SU-DHL-6 (cell line): Measurements from ENCODE around the gene PLAA.

Source experiments
- H2AFZ ChIP-seq: fragments of 200-600 bp; sonication (generic); 2 replicates; pipeline ENCODE4 v1.6.1; 2014; ENCODE audit warnings: low read depth, mild to moderate bottlenecking, moderate library complexity, mixed read lengths, antibody characterized with exemption, low read length; ENCODE audit not compliant: severe bottlenecking
- H3F3A ChIP-seq: fragments of 200-600 bp; shearing (Covaris generic); 2 replicates; pipeline ENCODE4 v1.6.0; 2016; ENCODE audit warnings: antibody characterized with exemption, mild to moderate bottlenecking; ENCODE audit not compliant: insufficient read depth
- H3K27ac ChIP-seq: fragments of 200-600 bp; sonication (generic); 2 replicates; pipeline ENCODE4 v1.5.1; 2016; ENCODE audit warnings: low read depth, mild to moderate bottlenecking, low read length, moderate library complexity, mixed read lengths
- H3K27me3 ChIP-seq: fragments of 200-600 bp; sonication (generic), shearing (Covaris generic); 2 replicates; pipeline ENCODE4 v1.6.0; 2014; ENCODE audit warnings: mild to moderate bottlenecking, low read length
- H3K36me3 ChIP-seq: fragments of 200-600 bp; sonication (generic); 2 replicates; pipeline ENCODE4 v1.6.1; 2014; ENCODE audit warnings: mild to moderate bottlenecking, low read length, mixed read lengths
- H3K4me2 ChIP-seq: fragments of 300-600, 200-600 bp; shearing (Covaris generic), sonication (generic); 2 replicates; pipeline ENCODE4 v1.6.0; 2014; ENCODE audit warnings: low read length, low read depth, mild to moderate bottlenecking; ENCODE audit not compliant: poor library complexity, severe bottlenecking
- H3K4me3 ChIP-seq: fragments of 200-600 bp; sonication (generic); 2 replicates; pipeline ENCODE4 v1.5.1; 2014; ENCODE audit warnings: antibody characterized with exemption, low read length, mild to moderate bottlenecking, mixed read lengths; ENCODE audit not compliant: insufficient read depth, poor library complexity, severe bottlenecking
- H3K79me2 ChIP-seq: fragments of 200-600 bp; sonication (generic); 2 replicates; pipeline ENCODE4 v1.6.1; 2014; ENCODE audit warnings: mild to moderate bottlenecking, low read length, moderate library complexity; ENCODE audit not compliant: insufficient read depth
- H3K9ac ChIP-seq: fragments of 200-600 bp; sonication (generic); 2 replicates; pipeline ENCODE4 v1.7.0; 2014; ENCODE audit warnings: mild to moderate bottlenecking, low read length
- H3K9me2 ChIP-seq: fragments of 200-600 bp; sonication (generic); replicated peaks from 2 replicates; pipeline ENCODE4 v1.6.1; 2014; ENCODE audit warnings: low read length; ENCODE audit not compliant: insufficient read depth
- H3K9me3 ChIP-seq: fragments of 200-600 bp; sonication (generic); 2 replicates; pipeline ENCODE4 v1.6.1; 2014; ENCODE audit warnings: low read length, mixed read lengths; ENCODE audit not compliant: insufficient read depth
- H4K20me1 ChIP-seq: fragments of 200-600 bp; sonication (generic); 2 replicates; pipeline ENCODE4 v1.6.1; 2014; ENCODE audit warnings: low read depth, mild to moderate bottlenecking, antibody characterized with exemption, low read length, moderate library complexity, mixed read lengths
- CTCF ChIP-seq: fragments of 200-600 bp; sonication (generic); IDR thresholded peaks from one replicate; pipeline ENCODE4 v1.5.1; 2017; ENCODE audit warnings: antibody characterized with exemption, mild to moderate bottlenecking, low read length, moderate library complexity; ENCODE audit not compliant: insufficient read depth, poor library complexity, severe bottlenecking
- EZH2phosphoT487 ChIP-seq: fragments of 200-600 bp; sonication (generic), shearing (Covaris generic); conservative IDR thresholded peaks from 2 replicates; pipeline ENCODE4 v1.6.1; 2018; ENCODE audit warnings: mild to moderate bottlenecking, antibody characterized with exemption, low read length, moderate library complexity, mixed read lengths

Gene PLAA

GRCh38 chr9:26925609-26926008 lies 21.4 kb downstream of the PLAA start:
- Histone ChIP-seq H3K27me3 (no peaks in the 10 kb centered on the region), H3K9me2 (no peaks in the 10 kb centered on the region), H4K20me1 (no peaks in the 10 kb centered on the region), H3K9ac (no peak overlapping the region), H3K27ac (no peak overlapping the region), H2AFZ (no peak overlapping the region), H3K36me3 (peaks cover 55% of the 10 kb centered on the region), H3K79me2 (0 out of 2 replicates have a peak, but pooled peaks cover 6% of the 10 kb centered on the region), H3F3A (no peaks in the 10 kb centered on the region), H3K4me3 (no peak overlapping the region), H3K4me2 (no peak overlapping the region), H3K9me3 (no peaks in the 10 kb centered on the region)
- no peak for TF ChIP-seq CTCF

- H3K4me2 ChIP-seq = no peak overlapping the region
- H3K79me2 ChIP-seq = no peaks in the 10 kb centered on the region
- no peak overlapping the region for H3K4me3 ChIP-seq
- no peak overlapping the region for H2AFZ ChIP-seq
- no peaks in the 10 kb centered on the region for H4K20me1 ChIP-seq
- H3K27ac ChIP-seq = no peak overlapping the region
- no peaks in the 10 kb centered on the region for H3K9me3 ChIP-seq
- no peaks in the 10 kb centered on the region for H3F3A ChIP-seq
- H3K36me3 ChIP-seq = peaks cover 59% of the 10 kb centered on the region
- H3K9me2 ChIP-seq = no peaks in the 10 kb centered on the region
- no peaks in the 10 kb centered on the region for H3K27me3 ChIP-seq
- no peak for TF ChIP-seq CTCF
- no peak for TF ChIP-seq EZH2phosphoT487
- no peak overlapping the region for H3K9ac ChIP-seq
Observed at GRCh38 chr9:26919698-26920097, 27.3 kb downstream of the PLAA start.

GRCh38 chr9:26913138-26913668 lies 33.8 kb downstream of the PLAA start:
- Histone ChIP-seq H3K4me2 (no peak overlapping the region), H4K20me1 (no peaks in the 10 kb centered on the region), H3K27ac (no peak overlapping the region), H3K4me3 (no peak overlapping the region), H3K27me3 (no peaks in the 10 kb centered on the region), H3K9me2 (no peaks in the 10 kb centered on the region), H3K79me2 (no peaks in the 10 kb centered on the region), H3K9ac (no peak overlapping the region), H3K9me3 (no peaks in the 10 kb centered on the region), H2AFZ (no peak overlapping the region), H3K36me3 (peaks cover 46% of the 10 kb centered on the region; the same call in 1 of the 2 replicates), H3F3A (no peaks in the 10 kb centered on the region)
- TF ChIP-seq EZH2phosphoT487 = no peak
- TF ChIP-seq CTCF = no peak
